ENCODE results near the gene ETS1.

The ETS1 gene

DNA sequence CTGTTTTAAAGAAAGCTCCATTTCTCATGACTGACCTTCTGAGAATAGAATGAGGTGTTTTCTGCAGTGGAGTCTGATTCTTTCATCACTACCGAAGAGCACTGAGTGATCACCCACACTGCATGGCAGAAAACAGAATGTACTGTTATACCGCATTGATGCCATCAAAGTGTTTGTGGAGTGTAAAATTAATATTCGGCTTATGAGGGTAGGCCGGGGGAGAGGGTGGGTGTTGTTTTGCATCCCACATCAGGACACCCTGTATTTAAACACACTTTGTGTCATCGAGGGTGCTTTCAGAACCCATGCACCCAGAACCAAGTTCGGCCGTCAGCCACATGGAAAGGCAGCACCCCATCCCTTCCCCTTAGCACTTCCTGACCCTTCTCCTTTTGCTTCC, 41.3 kb upstream of the ETS1 start:
- TF ChIP-seq CTCF (IDR thresholded peaks at IDR 0.05; ENCODE audit: insufficient read depth, missing control alignments), result no peak
- FAIRE-seq (no peak), DNase-seq (ENCODE audit: insufficient read length, low spot score) (no peak)

GRCh38 chr11:128628325-128628673, 40.9 kb upstream of the ETS1 start:
- no peak for FAIRE-seq

GRCh38 chr11:128627666-128628324, 40.4 kb upstream of the ETS1 start:
- TF ChIP-seq CTCF (IDR thresholded peaks at IDR 0.05; ENCODE audit: insufficient read depth, missing control alignments), result no peak
- DNase-seq (ENCODE audit: insufficient read length, low spot score) (no peak), FAIRE-seq (no peak)

More at GRCh38 chr11:128628325-128628673, 40.9 kb upstream of the ETS1 start:
- no peak for TF ChIP-seq CTCF (IDR thresholded peaks at IDR 0.05; ENCODE audit: insufficient read depth, missing control alignments)
- DNase-seq (ENCODE audit: insufficient read length, low spot score), result no peak

DNA sequence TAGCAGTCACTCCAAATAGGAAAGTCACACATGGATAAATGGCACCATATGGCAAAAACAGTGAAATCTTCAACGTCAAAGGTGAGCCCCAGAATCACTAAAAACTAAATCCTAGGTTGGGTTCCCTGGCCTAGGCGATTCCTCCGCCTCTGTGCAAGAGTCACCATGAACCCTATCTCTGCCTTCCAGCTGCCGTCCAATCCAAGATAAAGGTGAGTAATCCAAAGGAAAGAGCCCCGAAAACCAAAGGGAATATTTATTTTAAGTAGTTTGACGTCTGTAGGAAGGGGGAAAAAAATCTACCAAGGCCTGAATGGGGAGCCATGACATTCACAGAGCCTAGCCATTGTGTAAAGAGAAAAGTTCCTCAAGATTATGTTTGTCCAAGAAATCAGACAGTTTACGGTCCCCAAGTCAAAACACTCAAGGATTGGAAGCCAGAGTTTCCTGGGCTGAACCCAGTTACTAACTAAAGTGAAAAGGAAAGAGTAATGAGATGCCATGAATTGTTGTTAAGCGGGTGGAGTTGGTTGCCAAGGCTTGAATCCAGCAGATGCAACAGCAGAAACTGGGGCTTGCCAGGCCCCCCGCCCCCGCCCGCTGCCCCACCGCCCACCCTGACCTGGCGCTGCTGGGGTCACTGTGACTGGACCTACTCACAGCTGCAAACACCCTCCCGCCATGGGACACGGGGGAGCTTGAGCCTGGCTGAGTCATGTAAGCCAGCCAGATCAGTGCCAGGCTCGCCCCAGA, 39.7 kb upstream of the ETS1 start:
- TF ChIP-seq CTCF (IDR thresholded peaks at IDR 0.05; ENCODE audit: insufficient read depth, missing control alignments), result no peak
- DNase-seq (ENCODE audit: insufficient read length, low spot score), result no peak
- FAIRE-seq, result no peak

DNA sequence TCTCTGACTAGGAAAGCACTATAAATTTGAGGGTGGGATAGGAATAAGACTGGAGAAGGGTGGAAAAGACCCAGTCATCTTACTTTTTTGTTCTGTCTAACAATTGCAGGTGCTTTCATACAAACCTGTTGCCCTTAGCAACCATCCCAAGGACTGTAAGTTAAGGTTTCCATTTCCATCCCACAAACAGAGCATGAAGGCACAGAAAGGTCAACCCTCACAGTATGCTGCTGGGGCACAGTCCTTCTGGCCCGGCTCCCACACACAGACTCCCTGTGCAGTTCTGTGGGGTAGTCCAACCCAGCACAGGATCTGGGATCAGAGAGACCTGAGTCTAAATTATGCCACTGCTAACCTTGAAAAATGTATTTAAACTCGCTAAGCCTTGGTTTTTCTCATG, 38.4 kb upstream of the ETS1 start:
- FAIRE-seq (no peak), DNase-seq (ENCODE audit: insufficient read length, low spot score) (no peak)
- no peak for TF ChIP-seq CTCF (IDR thresholded peaks at IDR 0.05; ENCODE audit: insufficient read depth, missing control alignments)

DNA sequence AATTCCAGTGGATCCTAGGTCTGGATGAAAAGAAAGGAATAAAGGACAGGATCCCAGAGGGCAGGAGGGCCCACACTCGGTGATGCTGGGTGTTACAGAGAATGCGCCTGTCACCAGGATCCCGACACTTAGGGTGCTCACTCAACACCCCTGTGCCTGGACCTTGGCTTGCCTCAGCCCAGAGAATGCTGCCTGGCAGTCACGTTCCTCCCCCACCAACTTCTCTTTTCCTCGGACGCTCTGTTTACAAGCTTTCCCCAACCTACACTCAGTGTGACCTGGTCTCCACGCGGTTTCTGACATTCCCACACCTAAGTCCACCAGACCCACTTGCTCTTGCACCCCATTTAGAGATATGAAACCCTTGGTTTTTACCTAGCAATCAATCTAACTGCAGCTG, 38.0 kb upstream of the ETS1 start:
- no peak for FAIRE-seq
- TF ChIP-seq CTCF (IDR thresholded peaks at IDR 0.05; ENCODE audit: insufficient read depth, missing control alignments), result no peak
- DNase-seq (ENCODE audit: insufficient read length, low spot score), result no peak
